ENCODE data around the gene SSB. TPM values are rescaled to one million over a fixed set of nuclear protein-coding genes. Genes with fewer than 3 reads are reported as not detected.
"Not testable (repeated sequence)": the region's sequence is repeated elsewhere in the genome, so short reads cannot be mapped to it uniquely, and the experiment has no call there.

The SSB gene
- total RNA-seq, 2 donors from 2014 or later: 65.9 to 335 TPM

DNA sequence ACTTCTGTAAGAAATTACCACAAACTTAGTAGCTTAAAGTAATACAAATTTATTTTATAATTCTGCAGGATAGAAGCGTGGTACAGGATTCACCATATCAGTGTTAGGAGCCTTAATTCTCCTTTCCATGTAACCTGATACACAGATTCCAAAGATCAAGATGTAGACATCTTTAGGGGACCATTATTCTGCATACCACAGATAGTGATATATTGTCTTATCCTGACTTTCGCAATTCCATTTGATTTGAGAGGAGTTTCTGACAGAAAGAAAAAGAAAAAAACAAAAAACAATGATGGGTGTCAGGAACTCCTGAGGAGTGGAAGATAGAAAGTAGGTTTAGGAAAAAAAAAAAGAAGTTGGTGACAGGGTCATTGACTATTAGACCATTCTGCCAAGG is 40.9 kb upstream of the SSB start:
- ATAC-seq (ENCODE audit: insufficient number of reproducible peaks, low FRiP score, low read depth) (no peak), DNase-seq (ENCODE audit: low spot score) (no peak)
- TF ChIP-seq, protein P1, sequence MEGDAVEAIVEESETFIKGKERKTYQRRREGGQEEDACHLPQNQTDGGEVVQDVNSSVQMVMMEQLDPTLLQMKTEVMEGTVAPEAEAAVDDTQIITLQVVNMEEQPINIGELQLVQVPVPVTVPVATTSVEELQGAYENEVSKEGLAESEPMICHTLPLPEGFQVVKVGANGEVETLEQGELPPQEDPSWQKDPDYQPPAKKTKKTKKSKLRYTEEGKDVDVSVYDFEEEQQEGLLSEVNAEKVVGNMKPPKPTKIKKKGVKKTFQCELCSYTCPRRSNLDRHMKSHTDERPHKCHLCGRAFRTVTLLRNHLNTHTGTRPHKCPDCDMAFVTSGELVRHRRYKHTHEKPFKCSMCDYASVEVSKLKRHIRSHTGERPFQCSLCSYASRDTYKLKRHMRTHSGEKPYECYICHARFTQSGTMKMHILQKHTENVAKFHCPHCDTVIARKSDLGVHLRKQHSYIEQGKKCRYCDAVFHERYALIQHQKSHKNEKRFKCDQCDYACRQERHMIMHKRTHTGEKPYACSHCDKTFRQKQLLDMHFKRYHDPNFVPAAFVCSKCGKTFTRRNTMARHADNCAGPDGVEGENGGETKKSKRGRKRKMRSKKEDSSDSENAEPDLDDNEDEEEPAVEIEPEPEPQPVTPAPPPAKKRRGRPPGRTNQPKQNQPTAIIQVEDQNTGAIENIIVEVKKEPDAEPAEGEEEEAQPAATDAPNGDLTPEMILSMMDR (IDR thresholded peaks at IDR 0.05): no peak
- Histone ChIP-seq H3K4me1 (ENCODE audit: control insufficient read depth in 1 of 2, low read depth in 2 of 2) (no peaks in the 10 kb centered on the region), H3K27me3 (replicated peaks; ENCODE audit: insufficient read depth) (no peaks in the 10 kb centered on the region), H3K4me3 (no peak overlapping the region), H3K27ac (no peak overlapping the region), H3K9me3 (no peaks in the 10 kb centered on the region), H3K36me3 (no peaks in the 10 kb centered on the region)

DNA sequence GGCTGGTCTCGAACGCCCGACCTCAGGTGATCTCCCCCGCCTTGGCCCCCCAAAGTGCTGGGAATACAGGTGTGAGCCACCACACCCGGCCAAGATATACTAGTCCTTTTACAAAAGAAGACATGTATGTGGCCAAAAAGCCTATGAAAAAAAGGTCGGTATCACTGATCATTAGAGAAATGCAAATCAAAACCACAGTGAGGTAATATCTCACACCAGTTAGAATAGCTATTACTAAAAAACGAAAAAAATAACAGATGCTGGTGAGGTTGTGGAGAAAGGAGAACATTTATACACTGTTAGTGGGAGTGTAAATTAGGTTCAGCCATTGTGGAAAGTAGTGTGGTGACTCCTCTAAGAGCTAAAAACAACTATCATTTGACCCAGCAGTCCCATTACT is 38.7 kb upstream of the SSB start:
- TF ChIP-seq, protein P1 (IDR thresholded peaks at IDR 0.05): no peak
- Histone ChIP-seq H3K36me3 (no peaks in the 10 kb centered on the region), H3K27ac (no peak overlapping the region), H3K4me3 (no peak overlapping the region), H3K9me3 (no peaks in the 10 kb centered on the region), H3K27me3 (replicated peaks; ENCODE audit: insufficient read depth) (no peaks in the 10 kb centered on the region), H3K4me1 (ENCODE audit: control insufficient read depth in 1 of 2, low read depth in 2 of 2) (no peaks in the 10 kb centered on the region)
- ATAC-seq (ENCODE audit: insufficient number of reproducible peaks, low FRiP score, low read depth) (no peak), DNase-seq (ENCODE audit: low spot score) (no peak)

DNA sequence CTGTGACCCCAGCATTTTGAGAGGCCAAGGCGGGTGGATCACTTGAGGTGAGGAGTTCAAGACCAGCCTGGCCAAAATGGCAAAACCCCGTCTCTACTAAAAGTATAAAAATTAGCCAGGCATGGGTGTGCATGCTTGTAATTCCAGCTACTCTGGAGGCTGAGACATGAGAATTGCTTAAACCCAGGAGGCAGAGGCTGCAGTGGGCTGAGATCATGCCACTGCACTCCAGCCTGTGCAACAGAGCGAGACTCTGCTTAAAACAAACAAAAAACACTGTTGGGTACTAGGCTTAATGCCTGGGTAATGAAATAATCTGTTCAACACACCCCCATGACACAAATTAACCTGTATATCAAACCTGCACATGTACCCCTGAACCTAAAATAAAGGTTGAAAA is 37.9 kb upstream of the SSB start:
- ATAC-seq (ENCODE audit: insufficient number of reproducible peaks, low FRiP score, low read depth): not testable (repeated sequence)

DNA sequence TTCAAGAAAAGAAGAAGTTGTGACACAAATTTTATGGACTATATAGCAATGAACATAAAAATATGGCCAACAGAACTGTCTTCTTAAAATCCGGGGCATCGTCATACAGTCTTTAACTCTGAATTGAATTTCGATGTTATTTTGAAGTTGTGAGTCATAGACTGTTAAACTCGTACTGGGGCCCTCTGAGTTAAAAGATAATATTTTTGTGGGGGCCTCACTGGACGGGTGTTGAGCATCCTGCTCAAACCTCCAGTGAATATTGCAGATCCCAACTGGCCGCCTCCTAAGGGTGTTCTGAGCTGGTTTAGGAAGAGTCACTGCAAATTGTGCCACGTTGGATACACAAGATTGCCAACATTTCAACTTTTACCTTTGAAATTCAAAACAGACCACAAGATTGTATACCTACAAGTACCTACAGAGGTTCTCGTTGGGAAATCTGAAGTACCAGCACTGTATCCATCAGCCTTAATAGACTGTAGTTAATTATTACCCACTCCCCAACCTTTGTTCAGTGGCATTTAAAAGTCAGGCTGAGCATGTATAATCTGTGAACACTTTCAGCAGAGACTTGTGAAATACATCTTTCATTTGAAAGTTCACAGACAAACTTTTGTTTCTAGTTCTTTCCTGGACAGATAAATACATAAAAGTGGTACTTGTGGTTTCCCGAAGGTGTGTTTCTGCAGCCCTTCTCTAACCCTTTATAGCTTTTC is 37.3 kb upstream of the SSB start:
- TF ChIP-seq, protein P1 (IDR thresholded peaks at IDR 0.05): no peak
- Histone ChIP-seq H3K27me3 (replicated peaks; ENCODE audit: insufficient read depth) (no peaks in the 10 kb centered on the region), H3K27ac (no peak overlapping the region), H3K4me1 (ENCODE audit: control insufficient read depth in 1 of 2, low read depth in 2 of 2) (no peaks in the 10 kb centered on the region), H3K4me3 (no peak overlapping the region), H3K9me3 (no peaks in the 10 kb centered on the region), H3K36me3 (no peaks in the 10 kb centered on the region)
- ATAC-seq (ENCODE audit: insufficient number of reproducible peaks, low FRiP score, low read depth) (no peak), DNase-seq (ENCODE audit: low spot score) (no peak)

More for the DNA sequence above, 37.9 kb upstream of the SSB start:
- not testable (repeated sequence) for H3K4me3 ChIP-seq; H3K4me1 ChIP-seq (ENCODE audit: control insufficient read depth in 1 of 2, low read depth in 2 of 2); H3K9me3 ChIP-seq; H3K27me3 ChIP-seq (replicated peaks; ENCODE audit: insufficient read depth); DNase-seq (ENCODE audit: low spot score); H3K27ac ChIP-seq; H3K36me3 ChIP-seq

DNA sequence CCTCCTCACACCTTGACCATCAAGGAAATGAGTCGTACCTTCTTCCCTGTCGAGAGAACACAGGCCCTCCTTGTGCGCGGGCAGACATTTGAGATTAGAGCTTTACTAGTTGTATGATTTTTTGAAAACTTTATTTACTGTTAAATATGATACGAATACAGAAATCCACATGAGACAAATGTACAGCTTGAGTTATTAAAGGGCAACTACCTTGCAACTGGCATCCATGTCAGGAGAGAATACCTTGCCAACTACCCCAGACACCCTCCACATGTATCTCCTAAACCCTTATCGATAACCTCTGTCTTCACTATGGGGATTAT is 36.7 kb upstream of the SSB start:
- no peaks in the 10 kb centered on the region for H3K36me3 ChIP-seq
- no peak overlapping the region for H3K4me3 ChIP-seq
- ATAC-seq (ENCODE audit: insufficient number of reproducible peaks, low FRiP score, low read depth): no peak
- H3K4me1 ChIP-seq (ENCODE audit: control insufficient read depth in 1 of 2, low read depth in 2 of 2): no peaks in the 10 kb centered on the region
- H3K9me3 ChIP-seq: no peaks in the 10 kb centered on the region
- TF ChIP-seq, protein P1 (IDR thresholded peaks at IDR 0.05): no peak
- DNase-seq (ENCODE audit: low spot score): no peak
- H3K27ac ChIP-seq: no peak overlapping the region
- no peaks in the 10 kb centered on the region for H3K27me3 ChIP-seq (replicated peaks; ENCODE audit: insufficient read depth)

DNA sequence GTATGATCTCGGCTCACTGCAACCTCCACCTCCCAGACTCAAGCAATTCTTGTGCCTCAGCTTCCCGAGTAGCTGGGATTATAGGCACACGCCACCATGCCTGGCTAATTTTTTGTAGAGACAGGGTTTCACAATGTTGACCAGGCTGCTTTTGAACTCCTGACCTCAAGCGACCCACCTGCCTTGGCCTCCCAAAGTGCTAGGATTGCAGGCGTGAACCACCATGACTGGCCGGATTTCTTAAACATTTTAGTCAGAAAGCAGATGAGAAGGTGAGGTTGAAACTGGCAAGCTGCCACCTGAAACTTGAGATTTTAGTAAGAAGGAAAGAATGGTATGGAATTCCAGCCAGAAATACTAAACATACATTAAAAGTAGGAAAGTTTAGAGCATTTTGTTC is 33.1 kb upstream of the SSB start:
- ATAC-seq (ENCODE audit: insufficient number of reproducible peaks, low FRiP score, low read depth) (no peak), DNase-seq (ENCODE audit: low spot score) (no peak)
- Histone ChIP-seq H3K9me3 (no peaks in the 10 kb centered on the region), H3K27ac (no peak overlapping the region), H3K4me1 (ENCODE audit: control insufficient read depth in 1 of 2, low read depth in 2 of 2) (peaks cover 0 to 16% of the 10 kb centered on the region in 2 donors), H3K4me3 (no peak overlapping the region), H3K36me3 (no peaks in the 10 kb centered on the region), H3K27me3 (replicated peaks; ENCODE audit: insufficient read depth) (no peaks in the 10 kb centered on the region)
- TF ChIP-seq, protein P1 (IDR thresholded peaks at IDR 0.05): no peak
